T follicular helper cell (primary cell): ENCODE results near the gene HNRNPK.

Experiments
- DNase-seq: peaks from one replicate; pipeline ENCODE4 v3.0.0-alpha.2; 2020; ENCODE audit warnings: low read depth

Gene HNRNPK

DNA sequence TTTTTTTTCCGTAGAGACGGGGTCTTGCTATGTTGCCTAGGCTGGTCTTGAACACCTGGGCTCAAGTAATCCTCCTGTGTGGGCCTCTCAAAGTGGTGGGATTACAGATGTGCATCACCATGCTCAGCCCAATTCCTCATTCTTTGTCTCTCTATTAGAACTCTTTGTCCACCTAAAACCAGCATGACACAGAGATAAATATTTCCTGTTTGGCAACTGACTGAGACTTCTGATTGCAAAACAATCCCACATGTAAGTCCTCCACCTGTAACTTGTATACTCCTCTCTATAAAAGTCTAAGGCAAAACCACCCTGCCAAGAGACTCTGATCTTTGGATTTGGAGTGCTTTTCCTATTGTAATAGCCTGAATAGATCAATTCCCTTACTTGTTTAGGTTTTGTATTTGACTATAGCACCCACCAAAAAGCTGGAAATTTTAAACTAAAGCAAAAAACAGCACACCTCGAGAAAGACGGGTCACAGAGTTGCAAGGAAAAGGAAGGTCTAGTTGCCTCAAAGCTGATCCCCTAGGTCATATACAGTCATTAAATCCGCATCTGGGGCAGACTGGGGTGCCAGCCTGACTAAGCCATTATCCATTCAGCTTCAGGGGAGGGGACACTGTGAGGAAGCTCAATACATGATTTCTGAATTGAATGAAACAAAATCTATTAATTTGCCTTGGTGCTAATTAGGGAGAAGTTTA, 45.3 kb downstream of the HNRNPK start:
- no peak for DNase-seq

DNA sequence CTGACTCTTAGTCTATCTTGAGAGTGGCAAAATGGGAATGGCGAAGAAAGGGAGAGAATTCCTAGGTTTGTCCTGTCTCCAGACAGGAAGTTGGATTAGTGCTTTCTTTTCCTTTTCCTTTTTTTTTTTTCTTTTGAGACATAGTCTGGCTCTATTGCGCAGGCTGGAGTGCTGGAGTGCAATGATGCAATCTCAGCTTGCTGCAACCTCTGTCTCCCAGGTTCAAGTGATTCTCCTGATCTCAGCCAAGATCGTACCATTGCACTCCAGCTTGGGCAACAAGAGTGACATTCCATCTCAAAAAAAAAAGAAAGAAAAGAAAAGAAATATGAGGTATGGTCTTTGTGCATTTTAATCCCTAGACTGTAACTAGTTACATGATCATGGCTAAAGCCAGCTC, 46.2 kb downstream of the HNRNPK start:
- DNase-seq: no peak

DNA sequence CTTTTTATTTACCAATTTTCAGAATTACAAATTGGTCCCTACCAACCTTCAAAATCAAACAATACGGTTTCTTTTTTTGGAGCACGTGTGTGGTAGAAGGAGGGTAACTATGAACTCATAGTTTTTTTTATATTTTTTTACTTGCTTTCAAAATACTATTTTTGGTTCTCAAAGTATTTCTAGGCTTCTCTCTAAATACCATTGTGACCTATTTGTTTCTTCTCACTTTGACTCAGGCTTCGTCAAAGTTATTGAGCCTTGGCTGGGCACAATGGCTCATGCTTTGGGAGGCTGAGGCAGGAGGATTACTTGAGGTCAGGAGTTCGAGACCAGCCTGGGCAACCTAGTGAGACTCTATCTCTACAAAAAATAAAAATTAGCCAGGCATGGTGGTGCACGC, 47.2 kb downstream of the HNRNPK start:
- DNase-seq: no peak

DNA sequence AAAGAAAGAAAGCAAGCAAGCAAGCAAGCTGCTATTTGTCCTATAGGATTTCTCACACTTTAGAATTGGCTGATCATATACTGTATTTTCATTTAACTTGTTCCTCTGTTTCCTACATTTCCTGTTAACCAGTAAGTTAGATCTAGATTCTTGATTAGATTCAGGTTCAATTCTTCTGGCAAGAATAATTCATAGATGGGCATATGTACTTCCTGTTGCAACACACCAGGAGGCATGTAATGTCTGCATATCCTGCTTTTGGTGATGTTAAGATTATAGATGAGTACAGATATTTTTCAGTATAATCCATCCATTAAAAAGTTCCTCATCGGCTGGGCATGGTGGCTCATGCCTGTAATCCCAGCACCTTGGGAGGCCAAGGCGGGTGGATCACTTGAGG, 48.0 kb downstream of the HNRNPK start:
- no peak for DNase-seq

DNA sequence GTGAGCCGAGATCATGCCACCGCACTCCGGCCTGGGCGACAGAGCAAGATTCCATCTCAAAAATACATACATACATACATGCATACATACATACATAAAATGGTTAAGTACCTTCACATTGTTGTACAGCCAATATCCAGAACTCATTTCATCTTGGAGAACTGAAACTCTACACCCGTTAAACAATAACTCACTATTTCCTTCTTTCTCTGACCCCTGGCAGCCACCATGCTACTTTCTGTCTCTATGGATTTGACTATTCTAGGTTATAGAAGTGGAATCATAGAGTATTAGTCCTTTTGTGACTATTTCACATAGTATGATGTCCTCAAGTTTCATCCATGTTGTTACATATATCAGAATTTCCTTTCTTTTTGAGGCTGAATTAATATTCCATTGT, 49.1 kb downstream of the HNRNPK start:
- DNase-seq: no peak

DNA sequence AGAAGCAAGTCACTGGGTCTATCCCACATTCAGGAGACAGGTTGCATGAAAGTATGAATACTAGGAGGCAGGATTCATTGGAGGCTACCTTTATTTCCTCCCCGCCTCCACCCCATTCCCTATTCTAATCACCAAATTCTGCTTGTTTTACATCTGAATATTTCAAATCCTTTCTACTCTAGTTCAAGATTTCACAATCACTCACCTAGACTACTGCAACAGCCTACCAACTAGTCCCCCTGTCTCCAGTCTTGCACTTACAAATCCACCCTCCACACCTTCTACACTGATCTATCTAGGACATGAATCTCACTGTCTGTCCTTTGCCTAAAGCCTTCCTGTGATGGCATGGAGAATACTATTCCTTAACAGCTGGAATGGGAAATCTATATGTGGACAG, 52.4 kb downstream of the HNRNPK start:
- DNase-seq: no peak

DNA sequence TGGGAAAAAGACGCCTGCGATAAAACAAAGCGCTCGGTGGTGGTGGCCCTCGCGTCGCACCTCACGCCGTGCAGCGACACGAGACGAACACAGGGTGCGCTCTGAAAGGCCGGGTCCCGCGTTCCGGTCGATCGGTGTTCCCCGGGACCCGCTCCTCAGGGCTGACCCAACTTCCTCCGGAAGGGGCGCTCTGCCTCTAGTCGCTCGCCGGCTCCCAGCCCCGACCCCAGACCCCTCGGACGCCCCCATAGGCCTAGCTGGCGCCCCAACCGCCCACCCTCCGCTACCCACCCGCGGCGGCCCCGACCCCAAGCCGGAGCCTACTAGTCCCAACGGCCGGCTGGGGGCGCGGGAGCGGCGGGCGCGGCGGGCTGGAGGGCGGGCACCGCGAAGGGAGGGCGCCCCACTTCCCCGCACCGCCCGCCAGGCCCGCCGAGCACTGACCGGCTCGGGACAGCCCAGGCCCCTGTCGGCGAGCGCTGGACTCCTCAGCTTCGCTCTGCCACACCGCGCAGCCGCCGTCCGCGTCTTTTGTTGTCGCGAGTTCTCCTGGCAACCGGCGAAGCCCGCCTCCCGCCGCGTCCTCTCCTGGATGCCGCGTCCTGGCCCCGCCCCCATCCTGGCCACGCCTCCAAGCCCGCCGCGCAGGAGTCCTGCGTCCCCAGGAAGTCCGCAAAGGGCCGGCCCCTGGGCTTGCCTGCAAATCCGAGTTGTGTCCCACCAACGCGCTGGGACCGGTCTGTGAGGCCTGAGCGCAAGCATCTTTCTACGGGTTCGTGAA, 58.9 kb downstream of the HNRNPK start, which contains the start of gene KIF27:
Gene KIF27, minus strand, starts transcription at position 506 of the 781 bp plus-strand sequence. CDS start 5,841 bp downstream, outside the sequence.
- DNase-seq: peak; percentile 90

DNA sequence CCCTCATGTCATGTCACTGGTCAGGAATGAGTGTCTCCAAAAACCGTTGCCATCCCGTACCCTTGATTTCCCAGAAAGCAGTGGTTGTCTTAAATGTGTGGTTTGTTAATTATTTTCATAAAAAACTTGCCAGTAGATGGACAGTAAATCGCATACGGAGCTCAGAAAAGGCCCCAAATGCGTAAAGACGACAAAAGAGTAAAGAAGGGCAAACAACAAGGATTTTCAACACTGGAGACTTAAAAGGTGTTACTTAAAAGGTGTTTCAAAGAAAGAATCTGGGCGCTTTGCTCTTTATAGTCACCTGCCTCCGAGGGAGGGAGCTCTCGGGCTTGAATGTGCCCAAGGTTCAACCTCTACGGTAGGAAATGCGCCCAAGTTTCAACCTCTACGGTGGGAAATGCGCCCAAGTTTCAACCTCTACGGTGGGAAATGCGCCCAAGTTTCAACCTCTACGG, 59.5 kb downstream of the HNRNPK start:
- peak; percentile 52 for DNase-seq

DNA sequence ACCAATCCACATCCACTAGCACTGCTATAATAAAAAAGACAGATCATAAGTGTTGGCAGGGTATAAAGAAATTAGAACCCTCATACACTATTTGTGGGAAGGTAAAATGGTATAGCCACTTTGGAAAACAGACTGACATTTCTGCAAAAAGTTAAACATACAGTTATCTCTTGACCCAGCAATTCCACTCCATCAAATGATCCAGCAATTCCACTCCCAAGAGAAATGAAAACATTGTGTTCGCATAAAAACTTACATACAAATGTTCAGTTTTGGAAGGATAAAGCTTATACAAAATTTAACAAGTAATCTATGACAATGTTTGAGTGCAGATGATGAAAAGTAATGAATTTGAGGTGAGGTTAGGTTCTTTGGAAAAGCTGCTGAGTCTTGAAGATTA, 60.9 kb downstream of the HNRNPK start:
- no peak for DNase-seq
